HL-60 (cell line): Measurements from ENCODE around the gene IGSF8.

Experiments
- CTCF ChIP-seq: IDR thresholded peaks from one replicate; pipeline ENCODE4 v1.5.1; 2011; ENCODE audit warnings: low read length, control low read depth, inconsistent platforms; ENCODE audit not compliant: insufficient read depth
- GABPA ChIP-seq: IDR thresholded peaks from 2 replicates; pipeline ENCODE4 v1.6.1; 2012; ENCODE audit warnings: low read depth
- POLR2AphosphoS5 ChIP-seq: IDR thresholded peaks from 2 replicates; pipeline ENCODE4 v1.6.1; 2012; ENCODE audit warnings: low read depth
- REST ChIP-seq: IDR thresholded peaks from 2 replicates; pipeline ENCODE4 v1.6.1; 2012; ENCODE audit warnings: low read depth; ENCODE audit not compliant: insufficient replicate concordance

DNA sequence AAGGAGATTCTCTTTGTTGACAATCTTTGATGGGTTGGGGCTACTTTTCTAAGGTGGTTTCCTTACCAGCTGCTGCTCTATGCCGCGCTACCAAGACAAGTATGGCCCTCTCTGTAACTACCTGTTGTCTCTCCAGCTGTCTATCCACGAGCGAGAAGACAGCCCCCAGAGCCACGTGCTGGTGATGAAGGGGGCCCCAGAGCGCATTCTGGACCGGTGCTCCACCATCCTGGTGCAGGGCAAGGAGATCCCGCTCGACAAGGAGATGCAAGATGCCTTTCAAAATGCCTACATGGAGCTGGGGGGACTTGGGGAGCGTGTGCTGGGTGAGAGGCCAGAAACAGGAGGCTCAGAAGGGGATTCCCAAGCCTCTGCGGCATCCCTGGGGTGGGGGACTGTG lies 31.5 kb upstream of the IGSF8 start:
- TF ChIP-seq CTCF (no peak), POLR2AphosphoS5 (no peak), GABPA (no peak), REST (no peak)
